GM21447 (cell line): ENCODE measurements around the gene TBCD.

ENCODE experiments used
- ATAC-seq: cut with Tn5 transposase; IDR thresholded peaks from one replicate; pipeline ENCODE4 v1.9.1; 2021; ENCODE audit not compliant: unreplicated experiment

TBCD gene

GRCh38 chr17:82898976-82899514, 147.2 kb downstream of the TBCD start:
- no peak for ATAC-seq

GRCh38 chr17:82899941-82900340, 148.1 kb downstream of the TBCD start:
- no peak for ATAC-seq

GRCh38 chr17:82900741-82901140, 148.9 kb downstream of the TBCD start:
- ATAC-seq, result no peak

- no peak for ATAC-seq
Measured at GRCh38 chr17:82901356-82901755, 149.5 kb downstream of the TBCD start.

- ATAC-seq, result no peak
Measured at GRCh38 chr17:82901856-82902255, 150.0 kb downstream of the TBCD start.

- ATAC-seq, result no peak
Measured at GRCh38 chr17:82902972-82903874, 151.4 kb downstream of the TBCD start.

- no peak for ATAC-seq
Measured at GRCh38 chr17:82905130-82905529, 153.3 kb downstream of the TBCD start.

GRCh38 chr17:82907797-82908542, 156.1 kb downstream of the TBCD start:
- no peak for ATAC-seq

GRCh38 chr17:82908543-82909160, 156.8 kb downstream of the TBCD start:
- no peak for ATAC-seq

- no peak for ATAC-seq
Measured at GRCh38 chr17:82909322-82909904, 157.5 kb downstream of the TBCD start.

GRCh38 chr17:82910041-82910481, 158.2 kb downstream of the TBCD start:
- ATAC-seq, result no peak

- ATAC-seq, result no peak
Measured at GRCh38 chr17:82910770-82911169, 158.9 kb downstream of the TBCD start.

GRCh38 chr17:82911822-82912221, 160.0 kb downstream of the TBCD start:
- ATAC-seq, result no peak

GRCh38 chr17:82912484-82913089, 160.7 kb downstream of the TBCD start:
- no peak for ATAC-seq

GRCh38 chr17:82913304-82914043, 161.6 kb downstream of the TBCD start:
- no peak for ATAC-seq

GRCh38 chr17:82914375-82914774, 162.5 kb downstream of the TBCD start:
- ATAC-seq, result no peak

GRCh38 chr17:82915010-82915756, 163.3 kb downstream of the TBCD start:
- no peak for ATAC-seq

GRCh38 chr17:82915757-82916027, 163.8 kb downstream of the TBCD start:
- ATAC-seq, result no peak

GRCh38 chr17:82917699-82918345, 166.0 kb downstream of the TBCD start:
- no peak for ATAC-seq
